H1 (cell line): ENCODE results near the gene ABHD16A. TPM values are rescaled to one million over a fixed set of nuclear protein-coding genes. Genes with fewer than 3 reads are reported as not detected.

Experiments used
- CTCF ChIA-PET: fragments of 300-600 bp; sonication (Branson Sonifier 250); formaldehyde crosslinking; loops from one replicate; lab custom pipeline; 2021; ENCODE audit not compliant: partially characterized antibody; lab: Charles Lee
- POLR2A ChIA-PET: fragments of 300-600 bp; sonication (Branson Sonifier 250); formaldehyde crosslinking; loops from one replicate; lab custom pipeline; 2021; ENCODE audit warnings: inconsistent platforms; ENCODE audit not compliant: partially characterized antibody; lab: Charles Lee
- DNase-seq, 2 experiments: peaks; one replicate each; pipeline versions ENCODE4 v3.0.0 to v3.0.0-alpha.2; 2010 to 2022; ENCODE audit warnings: low spot score in 2 of 2, low read depth in 1 of 2, mixed read lengths in 1 of 2
- FAIRE-seq: peaks from 2 replicates; lab custom pipeline; 2011; peaks lifted over from hg19 to GRCh38; lab: Jason Lieb, UNC
- H2AFZ ChIP-seq: 2 replicates; pipeline ENCODE4 v1.8.1; 2012; ENCODE audit warnings: low read length, inconsistent platforms
- H2AK5ac ChIP-seq: 2 replicates; pipeline ENCODE4 v1.6.1; 2013; ENCODE audit warnings: low read depth, low read length
- H2BK120ac ChIP-seq: replicated peaks from 2 replicates; pipeline ENCODE3; 2013; ENCODE audit warnings: low read depth, low read length, inconsistent platforms
- H2BK12ac ChIP-seq: 2 replicates; pipeline ENCODE4 v1.6.1; 2013; ENCODE audit warnings: low read depth, low read length
- H2BK15ac ChIP-seq: 2 replicates; pipeline ENCODE4 v1.6.1; 2013; ENCODE audit warnings: low read length
- H2BK20ac ChIP-seq: 2 replicates; pipeline ENCODE4 v1.6.1; 2013; ENCODE audit warnings: low read length
- H2BK5ac ChIP-seq: 2 replicates; pipeline ENCODE4 v1.6.1; 2013; ENCODE audit warnings: low read depth, low read length
- H3K14ac ChIP-seq: 2 replicates; pipeline ENCODE4 v1.6.1; 2013; ENCODE audit warnings: inconsistent platforms; ENCODE audit not compliant: insufficient read length
- H3K18ac ChIP-seq: 2 replicates; pipeline ENCODE4 v1.6.1; 2013; ENCODE audit warnings: low read length; ENCODE audit errors: extremely low read depth
- H3K23ac ChIP-seq: 2 replicates; pipeline ENCODE4 v1.6.1; 2013; ENCODE audit warnings: inconsistent platforms; ENCODE audit not compliant: insufficient read length
- H3K23me2 ChIP-seq: 2 replicates; pipeline ENCODE4 v1.6.1; 2013; ENCODE audit warnings: low read depth, low read length
- H3K27ac ChIP-seq: 2 replicates; pipeline ENCODE4 v1.6.1; 2011; ENCODE audit warnings: low read depth, low read length, inconsistent platforms
- H3K27me3 ChIP-seq, 4 experiments: replicated peaks in 1 of 4; 1 replicate in 1 of 4; 2 replicates in 3 of 4; pipeline versions ENCODE4 v1.6.1 to v1.8.1; 2011 to 2013; ENCODE audit warnings: low read length in 3 of 4, mild to moderate bottlenecking in 3 of 4, inconsistent platforms in 2 of 4, mixed read lengths in 2 of 4, moderate library complexity in 1 of 4; ENCODE audit not compliant: control insufficient read depth in 3 of 4, insufficient read depth in 3 of 4; ENCODE audit errors: extremely low read depth in 1 of 4
- H3K36me3 ChIP-seq, 4 experiments: 2 replicates each; pipeline versions ENCODE4 v1.6.1 to v1.8.1; 2011 to 2013; ENCODE audit warnings: mild to moderate bottlenecking in 4 of 4, low read length in 3 of 4, moderate library complexity in 2 of 4, control low read depth in 1 of 4, inconsistent platforms in 1 of 4; ENCODE audit not compliant: insufficient read depth in 4 of 4, control insufficient read depth in 2 of 4
- H3K4ac ChIP-seq: replicated peaks from 2 replicates; pipeline ENCODE3; 2013; ENCODE audit warnings: low read length, low read depth, mixed read lengths, inconsistent platforms; ENCODE audit not compliant: insufficient read length
- H3K4me1 ChIP-seq, 4 experiments: replicated peaks in 1 of 4; 1 replicate in 1 of 4; 2 replicates in 3 of 4; pipeline versions ENCODE4 v1.6.1 to v1.8.1; 2011 to 2013; ENCODE audit warnings: low read length in 3 of 4, inconsistent platforms in 2 of 4, mixed read lengths in 1 of 4; ENCODE audit not compliant: insufficient read depth in 4 of 4, control insufficient read depth in 3 of 4
- H3K4me2 ChIP-seq, 2 experiments: 2 replicates each; pipeline versions ENCODE4 v1.6.1 to v1.8.1; 2011 to 2013; ENCODE audit warnings: low read depth in 2 of 2, low read length in 2 of 2, control low read depth in 1 of 2, inconsistent platforms in 1 of 2, mild to moderate bottlenecking in 1 of 2; ENCODE audit not compliant: insufficient read depth in 1 of 2
- H3K4me3 ChIP-seq, 4 experiments: fragments of 200-600, 300-600 bp in 1 of 4; sonication (generic), shearing (Covaris generic), sonication (Bioruptor Twin) in 1 of 4; 2 replicates each; pipeline versions ENCODE4 v1.5.1 to v1.8.1; 2011 to 2016; ENCODE audit warnings: low read length in 4 of 4, low read depth in 3 of 4, control low read depth in 2 of 4, inconsistent platforms in 2 of 4, mild to moderate bottlenecking in 2 of 4, mixed read lengths in 1 of 4, moderate library complexity in 1 of 4; ENCODE audit not compliant: insufficient read depth in 2 of 4; ENCODE audit errors: extremely low read depth in 1 of 4
- H3K56ac ChIP-seq: replicated peaks from 2 replicates; pipeline ENCODE3; 2013; ENCODE audit warnings: low read depth, mild to moderate bottlenecking, mixed read lengths, low read length, inconsistent platforms; ENCODE audit not compliant: insufficient read length
- H3K79me1 ChIP-seq: 2 replicates; pipeline ENCODE4 v1.6.1; 2013; ENCODE audit warnings: low read depth, low read length, control low read depth
- H3K79me2 ChIP-seq, 2 experiments: 2 replicates each; pipeline versions ENCODE4 v1.6.1 to v1.8.1; 2012 to 2013; ENCODE audit warnings: low read length in 2 of 2, mild to moderate bottlenecking in 2 of 2, inconsistent platforms in 1 of 2; ENCODE audit not compliant: insufficient read depth in 2 of 2, control insufficient read depth in 1 of 2
- H3K9ac ChIP-seq, 4 experiments: replicated peaks in 1 of 4; 1 replicate in 1 of 4; 2 replicates in 3 of 4; pipeline versions ENCODE4 v1.6.1 to v1.8.1; 2011 to 2013; ENCODE audit warnings: low read depth in 3 of 4, low read length in 3 of 4, control low read depth in 2 of 4, mild to moderate bottlenecking in 2 of 4, moderate library complexity in 2 of 4, inconsistent platforms in 1 of 4; ENCODE audit errors: extremely low read depth in 1 of 4
- H3K9me3 ChIP-seq, 2 experiments: 2 replicates each; pipeline versions ENCODE4 v1.6.1 to v1.8.1; 2012 to 2013; ENCODE audit warnings: mild to moderate bottlenecking in 2 of 2, moderate library complexity in 2 of 2, control low read depth in 1 of 2, inconsistent platforms in 1 of 2, low read depth in 1 of 2, low read length in 1 of 2, mixed read lengths in 1 of 2; ENCODE audit not compliant: insufficient read depth in 2 of 2
- H4K20me1 ChIP-seq, 2 experiments: replicated peaks in 1 of 2; 2 replicates each; pipeline versions ENCODE3 to v1.8.1; 2011 to 2013; ENCODE audit warnings: inconsistent platforms in 2 of 2, low read length in 2 of 2, mild to moderate bottlenecking in 1 of 2; ENCODE audit not compliant: insufficient read depth in 2 of 2, control insufficient read depth in 1 of 2
- H4K5ac ChIP-seq: 2 replicates; pipeline ENCODE4 v1.6.1; 2013; ENCODE audit warnings: low read length, low read depth, mixed read lengths, inconsistent platforms; ENCODE audit not compliant: insufficient read length
- H4K8ac ChIP-seq: 2 replicates; pipeline ENCODE4 v1.8.0; 2013; ENCODE audit warnings: mild to moderate bottlenecking, moderate library complexity, low read length, inconsistent platforms; ENCODE audit not compliant: insufficient read depth; ENCODE audit errors: extremely low read depth
- H4K91ac ChIP-seq: replicated peaks from 2 replicates; pipeline ENCODE3; 2013; ENCODE audit warnings: low read length, mixed read lengths, inconsistent platforms; ENCODE audit not compliant: insufficient read length
- BCL11A ChIP-seq, 2 experiments: IDR thresholded peaks; one replicate each; pipeline ENCODE4 v1.6.1; 2011; ENCODE audit warnings: low read depth in 2 of 2, low read length in 2 of 2, mild to moderate bottlenecking in 2 of 2
- CHD2 ChIP-seq: IDR thresholded peaks from 2 replicates; pipeline ENCODE4 v1.6.1; 2012; ENCODE audit warnings: low read length, improper control_type of control experiment
- EP300 ChIP-seq, 2 experiments: IDR thresholded peaks; 1 replicate in 1 of 2; 2 replicates in 1 of 2; pipeline ENCODE4 v1.6.1; 2011 to 2012; ENCODE audit warnings: low read depth in 2 of 2, low read length in 2 of 2, mild to moderate bottlenecking in 2 of 2, borderline replicate concordance in 1 of 2, inconsistent platforms in 1 of 2, moderate library complexity in 1 of 2
- KDM1A ChIP-seq: fragments of 200-600, 300-600 bp; sonication (generic); IDR thresholded peaks from 2 replicates; pipeline ENCODE4 v1.7.1; 2016; ENCODE audit warnings: mild to moderate bottlenecking, low read length, borderline replicate concordance
- KDM5A ChIP-seq: fragments of 200-600 bp; IDR thresholded peaks from 2 replicates; pipeline ENCODE4 v1.7.1; 2012; ENCODE audit warnings: mild to moderate bottlenecking, low read length, inconsistent platforms, mixed read lengths
- NRF1 ChIP-seq: IDR thresholded peaks from 2 replicates; pipeline ENCODE4 v1.6.1; 2011; ENCODE audit warnings: mild to moderate bottlenecking, low read depth, low read length, improper control_type of control experiment
- PHF8 ChIP-seq: fragments of 200-600 bp; sonication (generic); conservative IDR thresholded peaks from 2 replicates; pipeline ENCODE4 v1.7.1; 2012; ENCODE audit warnings: low read depth, mild to moderate bottlenecking, inconsistent platforms, low read length, moderate library complexity
- SP2 ChIP-seq: IDR thresholded peaks from 2 replicates; pipeline ENCODE4 v1.6.1; 2012; ENCODE audit warnings: mild to moderate bottlenecking, low read length, inconsistent platforms
- TBP ChIP-seq: IDR thresholded peaks from 2 replicates; pipeline ENCODE4 v1.6.1; 2011; ENCODE audit warnings: low read depth, low read length, improper control_type of control experiment
- WGBS, 2 experiments: shearing (Covaris generic) in 1 of 2; methylation state at CpG; one replicate each; pipeline versions ENCODE4 v1.1.6 to v1.1.7; 2013 to 2015; ENCODE audit warnings: low lambda C conversion rate in 2 of 2, mixed read lengths in 2 of 2, inconsistent platforms in 1 of 2, low coverage in 1 of 2, missing lambda C conversion rate in 1 of 2; ENCODE audit not compliant: insufficient replicate concordance in 2 of 2, insufficient coverage in 1 of 2, insufficient read length in 1 of 2; ENCODE audit errors: extremely low coverage in 1 of 2, missing lambda C conversion rate in 1 of 2; 5-methylcytosine and 5-hydroxymethylcytosine counted together
- polyA plus RNA-seq, 7 experiments: library from polyadenylated mRNA; depleted of rRNA in 3 of 7; stranded (reverse) in 5 of 7; unstranded in 2 of 7; fragments of >200 nt in 5 of 7; fragments of 200-250 nt in 2 of 7; gene quantifications; 1 replicate in 5 of 7; 2 replicates in 1 of 7; 4 replicates in 1 of 7; pipeline versions ENCODE4 v1.2.1 to v1.2.3, GENCODE V29; 2011 to 2013; ENCODE audit warnings: missing spikeins in 2 of 7, mixed read lengths in 2 of 7
- total RNA-seq: library from RNA; stranded (reverse); fragmentation: NEBNext Ultra II Directional; extraction: Animal tissue kit (Norgen Biotek cat#: 25700); gene quantifications from 2 replicates; pipeline ENCODE4 v1.2.1, GENCODE V29; 2021

The ABHD16A gene
- total and polyA plus RNA-seq, 2 of the 8 experiments (the other 6 are each of a cell fraction or from before 2014, with no cell fraction given): 32.9 to 40.2 TPM

DNA sequence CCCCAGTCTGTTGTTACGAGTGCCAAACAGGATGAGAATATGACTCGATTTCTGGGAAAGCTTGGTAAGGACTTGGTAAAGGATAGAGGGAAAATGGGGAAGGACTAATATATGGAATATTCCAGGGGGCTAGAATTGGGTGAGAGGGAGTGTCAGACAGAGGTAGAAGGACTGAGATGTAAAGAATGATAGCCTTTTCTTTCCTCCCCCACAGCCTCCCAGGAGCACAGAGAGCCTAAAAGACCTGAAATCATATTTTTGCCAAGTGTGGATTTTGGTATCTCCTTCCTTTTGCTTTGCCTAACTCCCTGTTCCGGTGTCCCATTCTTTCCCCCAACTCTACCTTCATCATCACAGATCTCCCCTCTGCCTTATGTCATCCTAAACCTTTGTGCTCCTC lies 39.8 kb upstream of the ABHD16A start:
- Histone ChIP-seq H2BK5ac (no peak overlapping the region), H3K9ac (no peak overlapping the region; a peak in 1 of 7 replicates), H3K4me2 (no peak overlapping the region), H3K9me3 (no peaks in the 10 kb centered on the region; a peak in 1 of 4 replicates), H3K18ac (no peak overlapping the region), H2AK5ac (no peak overlapping the region), H4K91ac (no peak overlapping the region), H2BK15ac (no peak overlapping the region), H2AFZ (no peak overlapping the region), H3K36me3 (peaks cover 0 to 16% (median 0%) of the 10 kb centered on the region in 4 experiments; a peak in 4 of 8 replicates), H3K23ac (no peak overlapping the region), H2BK120ac (no peak overlapping the region), H3K79me2 (no peaks in the 10 kb centered on the region), H4K20me1 (no peaks in the 10 kb centered on the region), H3K23me2 (peaks cover 3% of the 10 kb centered on the region), H3K27me3 (no peaks in the 10 kb centered on the region), H2BK20ac (no peak overlapping the region), H3K4ac (no peak overlapping the region), H4K8ac (no peak overlapping the region), H3K27ac (no peak overlapping the region), H4K5ac (no peak overlapping the region), H3K4me3 (no peak overlapping the region), H3K4me1 (peaks cover 8 to 15% (median 14%) of the 10 kb centered on the region in 4 experiments), H3K14ac (no peak overlapping the region), H3K56ac (no peak overlapping the region), H2BK12ac (no peak overlapping the region), H3K79me1 (no peaks in the 10 kb centered on the region)
- no peak for TF ChIP-seq KDM1A
- TF ChIP-seq PHF8: no peak
- TF ChIP-seq EP300 (IDR thresholded peaks at IDR 0.05; ENCODE audit: borderline replicate concordance in 1 of 2, low read depth in 2 of 2, low read length in 2 of 2): no peak
- TF ChIP-seq CHD2: no peak
- no peak for TF ChIP-seq KDM5A
- TF ChIP-seq SP2: no peak
- TF ChIP-seq NRF1: no peak
- no peak for TF ChIP-seq TBP
- no peak for TF ChIP-seq BCL11A (IDR thresholded peaks at IDR 0.05; ENCODE audit: low read depth in 2 of 2, low read length in 2 of 2)
- POLR2A ChIA-PET: interaction anchor here (1.4 kb wide), 1 partner anchor 9 kb away, joined by 3 read pairs; no protein-coding TSS in a partner anchor
- CTCF ChIA-PET: interaction anchor here (5.9 kb wide), 1 partner anchor 14 kb away, joined by 52 read pairs; the partner anchor contains the start of gene DDAH2
- FAIRE-seq (no peak), DNase-seq (no peak)
- 95% methylated on average over 3 of the region's 3 CpGs; no CpG with 5 or more reads in 1 of the 2 experiments for WGBS, 2 experiments
